Coronary artery (tissue), 2 donors: ENCODE measurements around the gene HUS1B.

ENCODE experiments used
- DNase-seq: peaks from one replicate; pipeline ENCODE4 v3.0.0-alpha.2; 2017; ENCODE audit warnings: low spot score
- H3K27ac ChIP-seq, 2 donors: fragments of 200-600 bp; sonication (generic); one replicate each; pipeline ENCODE4 v1.5.1; 2016 to 2019
- H3K4me3 ChIP-seq: fragments of 200-600 bp; sonication (generic); 2 replicates; pipeline ENCODE4 v1.5.1; 2016; ENCODE audit warnings: mild to moderate bottlenecking, moderate library complexity
- TF ChIP-seq, protein P1 (sequence below): fragments of 200-600 bp; sonication (generic); IDR thresholded peaks from one replicate; pipeline ENCODE4 v1.5.1; 2019; ENCODE audit warnings: antibody characterized with exemption

HUS1B gene

GRCh38 chr6:659716-660581 is 3.0 kb upstream of the HUS1B start:
- Histone ChIP-seq H3K27ac (no peak overlapping the region), H3K4me3 (no peak overlapping the region)
- DNase-seq = no peak
- TF ChIP-seq, protein P1, sequence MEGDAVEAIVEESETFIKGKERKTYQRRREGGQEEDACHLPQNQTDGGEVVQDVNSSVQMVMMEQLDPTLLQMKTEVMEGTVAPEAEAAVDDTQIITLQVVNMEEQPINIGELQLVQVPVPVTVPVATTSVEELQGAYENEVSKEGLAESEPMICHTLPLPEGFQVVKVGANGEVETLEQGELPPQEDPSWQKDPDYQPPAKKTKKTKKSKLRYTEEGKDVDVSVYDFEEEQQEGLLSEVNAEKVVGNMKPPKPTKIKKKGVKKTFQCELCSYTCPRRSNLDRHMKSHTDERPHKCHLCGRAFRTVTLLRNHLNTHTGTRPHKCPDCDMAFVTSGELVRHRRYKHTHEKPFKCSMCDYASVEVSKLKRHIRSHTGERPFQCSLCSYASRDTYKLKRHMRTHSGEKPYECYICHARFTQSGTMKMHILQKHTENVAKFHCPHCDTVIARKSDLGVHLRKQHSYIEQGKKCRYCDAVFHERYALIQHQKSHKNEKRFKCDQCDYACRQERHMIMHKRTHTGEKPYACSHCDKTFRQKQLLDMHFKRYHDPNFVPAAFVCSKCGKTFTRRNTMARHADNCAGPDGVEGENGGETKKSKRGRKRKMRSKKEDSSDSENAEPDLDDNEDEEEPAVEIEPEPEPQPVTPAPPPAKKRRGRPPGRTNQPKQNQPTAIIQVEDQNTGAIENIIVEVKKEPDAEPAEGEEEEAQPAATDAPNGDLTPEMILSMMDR = no peak

- H3K4me3 ChIP-seq = no peak overlapping the region
- TF ChIP-seq, protein P1 = no peak
- no peak overlapping the region for H3K27ac ChIP-seq
- no peak for DNase-seq
Measured at GRCh38 chr6:658244-658643, 1.3 kb upstream of the HUS1B start.

- DNase-seq = no peak
- TF ChIP-seq, protein P1 = no peak
- Histone ChIP-seq H3K27ac (no peak overlapping the region), H3K4me3 (no peak overlapping the region)
Measured at GRCh38 chr6:657743-658142, 843 bp upstream of the HUS1B start.

- TF ChIP-seq, protein P1 = no peak
- no peak overlapping the region for H3K4me3 ChIP-seq
- no peak for DNase-seq
- no peak overlapping the region for H3K27ac ChIP-seq
Measured at GRCh38 chr6:654136-654535, 2.8 kb downstream of the HUS1B start.

DNA sequence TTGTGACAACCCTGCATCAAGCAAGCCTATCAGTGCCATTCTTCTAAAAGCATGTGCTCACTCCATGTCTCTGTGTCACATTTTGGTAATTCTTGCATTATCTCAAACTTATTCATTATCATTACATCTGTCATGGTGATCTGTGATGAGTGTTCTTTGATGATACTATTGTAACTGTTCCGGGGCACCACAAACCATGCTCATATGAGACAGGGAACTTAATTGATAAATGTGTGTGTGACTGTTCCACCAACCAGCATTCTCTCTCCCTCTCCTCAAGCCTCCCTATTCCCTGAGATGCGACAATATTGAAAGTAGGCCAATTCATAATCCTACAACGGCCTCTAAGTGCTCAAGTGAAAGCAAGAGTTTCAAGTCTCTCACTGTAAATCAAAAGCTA is 4.0 kb downstream of the HUS1B start:
- no peak overlapping the region for H3K4me3 ChIP-seq
- TF ChIP-seq, protein P1 = no peak
- H3K27ac ChIP-seq = no peak overlapping the region
- no peak for DNase-seq

GRCh38 chr6:650098-650497 is 6.8 kb downstream of the HUS1B start:
- TF ChIP-seq, protein P1 = no peak
- H3K4me3 ChIP-seq = no peak overlapping the region
- no peak overlapping the region for H3K27ac ChIP-seq
- DNase-seq = no peak

DNA sequence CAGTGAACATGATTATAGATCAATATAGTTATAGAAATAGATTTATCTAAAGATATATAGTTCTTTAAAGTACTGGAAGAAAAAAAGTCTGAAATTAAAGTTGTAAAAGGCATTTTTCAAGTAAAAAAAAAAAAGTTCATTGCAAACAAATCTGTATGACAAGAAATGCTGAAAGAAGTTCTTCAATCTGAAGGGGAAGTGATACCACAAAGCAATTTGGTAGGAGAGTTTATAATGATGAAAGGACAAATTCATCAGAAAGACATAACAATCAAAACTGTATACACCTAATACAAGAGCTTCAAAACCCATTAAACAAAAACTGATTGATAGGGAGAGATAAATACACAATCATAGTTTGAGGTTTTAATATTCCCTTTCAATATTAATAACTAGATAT is 14.1 kb downstream of the HUS1B start:
- TF ChIP-seq, protein P1 = no peak
- no peak overlapping the region for H3K4me3 ChIP-seq
- DNase-seq = no peak
- no peak overlapping the region for H3K27ac ChIP-seq
